Caco-2 (cell line): ENCODE results near the gene PIM1. TPM values are rescaled to one million over a fixed set of nuclear protein-coding genes. Genes with fewer than 3 reads are reported as not detected.
"Not testable (repeated sequence)": the region's sequence is repeated elsewhere in the genome, so short reads cannot be mapped to it uniquely, and the experiment has no call there.

Experiments used
- BruUV-seq: library from RNA; stranded (reverse); fragments of 400-500 nt; replicated peaks from 2 replicates; lab custom pipeline; 2021; lab: Mats Ljungman, UMichigan
- CTCF ChIA-PET: fragments of 300-600 bp; sonication (Branson Sonifier 250); formaldehyde crosslinking; loops from one replicate; lab custom pipeline; 2022; ENCODE audit warnings: antibody characterized with exemption; lab: Charles Lee
- POLR2A ChIA-PET: fragments of 300-600 bp; sonication (Branson Sonifier 250); formaldehyde crosslinking; loops from one replicate; lab custom pipeline; 2022; ENCODE audit warnings: antibody characterized with exemption; lab: Charles Lee
- DNase-seq, 2 experiments: peaks; one replicate each; pipeline versions ENCODE4 v3.0.0 to v3.0.0-alpha.2; 2020 to 2022
- H3K27me3 ChIP-seq: replicated peaks from 2 replicates; pipeline ENCODE4 v1.6.0; 2011; ENCODE audit warnings: low read length; ENCODE audit not compliant: control insufficient read depth, insufficient read depth
- H3K36me3 ChIP-seq: 2 replicates; pipeline ENCODE4 v1.5.1; 2011; ENCODE audit warnings: low read length; ENCODE audit not compliant: control insufficient read depth, insufficient read depth
- H3K4me1 ChIP-seq: fragments of 250-450 bp; sonication (Bioruptor Pico); 2 replicates; pipeline ENCODE4 v1.5.1; 2020; ENCODE audit warnings: mild to moderate bottlenecking
- H3K4me3 ChIP-seq: 2 replicates; pipeline ENCODE4 v1.5.1; 2011; ENCODE audit warnings: low read depth, mild to moderate bottlenecking, control low read depth, low read length
- H3K9me3 ChIP-seq: fragments of 250-450 bp; sonication (Bioruptor Pico); 2 replicates; pipeline ENCODE4 v1.5.1; 2020; ENCODE audit warnings: mild to moderate bottlenecking, moderate library complexity
- H3K27ac Mint-ChIP-seq: one replicate; pipeline ENCODE4 v1.8.0; 2022; ENCODE audit warnings: mixed read lengths; ENCODE audit not compliant: unreplicated experiment
- H3K27me3 Mint-ChIP-seq: one replicate; pipeline ENCODE4 v1.8.0; 2022; ENCODE audit warnings: mixed read lengths; ENCODE audit not compliant: insufficient read depth, unreplicated experiment
- H3K36me3 Mint-ChIP-seq: one replicate; pipeline ENCODE4 v1.8.0; 2022; ENCODE audit warnings: mild to moderate bottlenecking, mixed read lengths; ENCODE audit not compliant: insufficient read depth, unreplicated experiment
- H3K4me1 Mint-ChIP-seq: one replicate; pipeline ENCODE4 v1.8.0; 2022; ENCODE audit warnings: low read depth, mixed read lengths; ENCODE audit not compliant: unreplicated experiment
- H3K4me3 Mint-ChIP-seq: one replicate; pipeline ENCODE4 v1.8.0; 2022; ENCODE audit warnings: mild to moderate bottlenecking, moderate library complexity, mixed read lengths; ENCODE audit not compliant: unreplicated experiment
- H3K9me3 Mint-ChIP-seq: one replicate; pipeline ENCODE4 v1.8.0; 2022; ENCODE audit warnings: mixed read lengths; ENCODE audit not compliant: unreplicated experiment
- intact Hi-C: fragments of 100-400 bp; cut with micrococcal nuclease; formaldehyde crosslinking; loops from one replicate; pipeline ENCODE4 v1.10.0; 2022; ENCODE audit not compliant: unreplicated experiment
- total RNA-seq: library from RNA; stranded (reverse); gene quantifications from 2 replicates; pipeline ENCODE4 v1.2.3, GENCODE V29; 2022
- TF ChIP-seq, protein P1 (sequence below), 2 experiments: fragments of 200-600 bp in 1 of 2; IDR thresholded peaks; 1 replicate in 1 of 2; 2 replicates in 1 of 2; pipeline versions ENCODE4 v1.5.1 to v1.8.0; 2011 to 2022; ENCODE audit warnings: antibody characterized with exemption in 1 of 2, control low read depth in 1 of 2, inconsistent platforms in 1 of 2, low read depth in 1 of 2, low read length in 1 of 2, mild to moderate bottlenecking in 1 of 2, moderate library complexity in 1 of 2; ENCODE audit not compliant: insufficient read depth in 1 of 2, severe bottlenecking in 1 of 2, unreplicated experiment in 1 of 2

PIM1 gene
- total RNA-seq, 1 experiment from 2014 or later, result 48.3 TPM

DNA sequence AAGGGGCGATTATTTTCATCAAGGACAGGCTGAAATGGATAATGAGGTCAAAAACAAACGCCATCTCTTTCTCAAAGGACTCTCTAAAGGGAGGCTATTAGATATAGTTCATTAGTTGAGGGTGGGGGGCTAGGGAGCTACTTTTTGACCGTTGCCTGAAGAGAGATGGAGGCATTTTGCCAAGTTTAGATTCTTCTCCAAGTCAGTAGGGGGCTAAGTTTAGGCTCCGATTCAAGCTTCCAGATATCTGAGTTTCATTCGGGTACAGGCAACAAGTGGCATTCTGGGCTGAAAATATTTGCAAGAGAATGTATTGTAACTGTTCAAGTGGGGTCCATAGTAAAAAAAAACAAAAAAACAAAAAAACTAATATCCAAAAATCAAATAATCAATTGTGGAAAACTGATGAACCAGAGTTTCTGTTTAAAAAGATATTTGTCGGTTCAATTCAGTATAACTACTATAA is 43.4 kb upstream of the PIM1 start:
- CTCF ChIA-PET, result interaction anchor here (0.6 to 1.9 kb wide), 7 partner anchors 11 to 82 kb away, joined by 4 to 20 read pairs (median 5); no protein-coding TSS in a partner anchor
- TF ChIP-seq, protein P1, sequence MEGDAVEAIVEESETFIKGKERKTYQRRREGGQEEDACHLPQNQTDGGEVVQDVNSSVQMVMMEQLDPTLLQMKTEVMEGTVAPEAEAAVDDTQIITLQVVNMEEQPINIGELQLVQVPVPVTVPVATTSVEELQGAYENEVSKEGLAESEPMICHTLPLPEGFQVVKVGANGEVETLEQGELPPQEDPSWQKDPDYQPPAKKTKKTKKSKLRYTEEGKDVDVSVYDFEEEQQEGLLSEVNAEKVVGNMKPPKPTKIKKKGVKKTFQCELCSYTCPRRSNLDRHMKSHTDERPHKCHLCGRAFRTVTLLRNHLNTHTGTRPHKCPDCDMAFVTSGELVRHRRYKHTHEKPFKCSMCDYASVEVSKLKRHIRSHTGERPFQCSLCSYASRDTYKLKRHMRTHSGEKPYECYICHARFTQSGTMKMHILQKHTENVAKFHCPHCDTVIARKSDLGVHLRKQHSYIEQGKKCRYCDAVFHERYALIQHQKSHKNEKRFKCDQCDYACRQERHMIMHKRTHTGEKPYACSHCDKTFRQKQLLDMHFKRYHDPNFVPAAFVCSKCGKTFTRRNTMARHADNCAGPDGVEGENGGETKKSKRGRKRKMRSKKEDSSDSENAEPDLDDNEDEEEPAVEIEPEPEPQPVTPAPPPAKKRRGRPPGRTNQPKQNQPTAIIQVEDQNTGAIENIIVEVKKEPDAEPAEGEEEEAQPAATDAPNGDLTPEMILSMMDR (IDR thresholded peaks at IDR 0.05; ENCODE audit: insufficient read depth in 1 of 2, low read depth in 1 of 2, low read length in 1 of 2, severe bottlenecking in 1 of 2, unreplicated experiment in 1 of 2), result no peak
- BruUV-seq, result TSS peak; percentile 75
- H3K4me1 ChIP-seq, result peaks cover 60% of the 10 kb centered on the region
- H3K9me3 Mint-ChIP-seq, result no peaks in the 10 kb centered on the region
- peak overlapping the region; percentile 77 for H3K4me3 Mint-ChIP-seq
- no peaks in the 10 kb centered on the region for H3K27me3 ChIP-seq
- intact Hi-C loops, result no loop called here
- no peaks in the 10 kb centered on the region for H3K36me3 ChIP-seq
- DNase-seq, result no peak
- peaks cover 36% of the 10 kb centered on the region for H3K36me3 Mint-ChIP-seq
- H3K4me3 ChIP-seq, result peak overlapping the region; percentile 3
- POLR2A ChIA-PET, result interaction anchor here (0.5 to 1.7 kb wide), 10 partner anchors 10 to 421 kb away, joined by 3 to 28 read pairs (median 8); partner anchors contain the start of gene PIM1
- peak overlapping the region; percentile 97 for H3K27ac Mint-ChIP-seq
- no peaks in the 10 kb centered on the region for H3K9me3 ChIP-seq
- H3K4me1 Mint-ChIP-seq, result peaks cover 50% of the 10 kb centered on the region
- no peaks in the 10 kb centered on the region for H3K27me3 Mint-ChIP-seq

DNA sequence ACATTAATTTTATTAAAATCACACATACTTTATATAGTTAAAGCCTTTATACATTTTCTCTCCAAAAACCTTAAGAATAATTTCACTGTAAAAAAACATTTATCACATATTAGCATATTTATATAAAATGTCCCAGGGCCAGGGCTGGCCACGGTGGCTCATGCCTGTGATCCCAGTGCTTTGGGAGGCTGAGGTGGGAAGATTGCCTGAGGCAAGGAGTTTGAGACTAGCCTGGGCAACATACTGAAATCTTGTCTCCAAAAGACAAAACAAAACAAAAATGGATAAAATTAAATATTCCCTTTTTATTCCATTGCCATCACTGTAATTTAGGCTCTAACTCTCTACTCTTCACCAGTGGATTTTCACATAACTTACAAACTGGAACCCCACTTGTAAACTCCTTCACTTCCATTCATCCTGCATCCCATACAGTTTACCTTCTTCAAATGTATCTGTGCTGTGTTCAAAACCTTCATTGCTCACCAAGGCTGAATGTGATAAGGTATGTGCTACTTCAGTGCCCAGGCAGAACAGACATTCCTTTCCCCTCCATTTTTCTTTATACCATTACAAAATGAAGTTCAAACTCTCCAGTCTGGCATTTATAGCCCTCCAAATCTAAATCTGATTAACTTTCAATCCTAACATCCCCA is 42.9 kb upstream of the PIM1 start:
- Histone ChIP-seq H3K4me1 (peaks cover 65% of the 10 kb centered on the region), H3K27me3 (no peaks in the 10 kb centered on the region), H3K9me3 (no peaks in the 10 kb centered on the region), H3K36me3 (no peaks in the 10 kb centered on the region), H3K4me3 (no peak overlapping the region)
- TF ChIP-seq, protein P1 (IDR thresholded peaks at IDR 0.05; ENCODE audit: insufficient read depth in 1 of 2, low read depth in 1 of 2, low read length in 1 of 2, severe bottlenecking in 1 of 2, unreplicated experiment in 1 of 2), result no peak
- DNase-seq, result no peak
- no peaks in the 10 kb centered on the region for H3K27me3 Mint-ChIP-seq
- H3K27ac Mint-ChIP-seq, result peak overlapping the region; percentile 97
- ChIA-PET POLR2A (interaction anchor here (1.1 to 1.7 kb wide), 8 partner anchors 10 to 44 kb away, joined by 5 to 28 read pairs (median 8); no protein-coding TSS in a partner anchor), CTCF (interaction anchor here (1.1 to 1.7 kb wide), 4 partner anchors 10 to 109 kb away, joined by 4 to 13 read pairs (median 8); partner anchors contain the start of gene PIM1)
- no TSS peak for BruUV-seq
- H3K9me3 Mint-ChIP-seq, result no peaks in the 10 kb centered on the region
- H3K4me1 Mint-ChIP-seq, result peaks cover 50% of the 10 kb centered on the region
- H3K4me3 Mint-ChIP-seq, result peak overlapping the region; percentile 77
- H3K36me3 Mint-ChIP-seq, result peaks cover 39% of the 10 kb centered on the region
- intact Hi-C loops, result no loop called here

DNA sequence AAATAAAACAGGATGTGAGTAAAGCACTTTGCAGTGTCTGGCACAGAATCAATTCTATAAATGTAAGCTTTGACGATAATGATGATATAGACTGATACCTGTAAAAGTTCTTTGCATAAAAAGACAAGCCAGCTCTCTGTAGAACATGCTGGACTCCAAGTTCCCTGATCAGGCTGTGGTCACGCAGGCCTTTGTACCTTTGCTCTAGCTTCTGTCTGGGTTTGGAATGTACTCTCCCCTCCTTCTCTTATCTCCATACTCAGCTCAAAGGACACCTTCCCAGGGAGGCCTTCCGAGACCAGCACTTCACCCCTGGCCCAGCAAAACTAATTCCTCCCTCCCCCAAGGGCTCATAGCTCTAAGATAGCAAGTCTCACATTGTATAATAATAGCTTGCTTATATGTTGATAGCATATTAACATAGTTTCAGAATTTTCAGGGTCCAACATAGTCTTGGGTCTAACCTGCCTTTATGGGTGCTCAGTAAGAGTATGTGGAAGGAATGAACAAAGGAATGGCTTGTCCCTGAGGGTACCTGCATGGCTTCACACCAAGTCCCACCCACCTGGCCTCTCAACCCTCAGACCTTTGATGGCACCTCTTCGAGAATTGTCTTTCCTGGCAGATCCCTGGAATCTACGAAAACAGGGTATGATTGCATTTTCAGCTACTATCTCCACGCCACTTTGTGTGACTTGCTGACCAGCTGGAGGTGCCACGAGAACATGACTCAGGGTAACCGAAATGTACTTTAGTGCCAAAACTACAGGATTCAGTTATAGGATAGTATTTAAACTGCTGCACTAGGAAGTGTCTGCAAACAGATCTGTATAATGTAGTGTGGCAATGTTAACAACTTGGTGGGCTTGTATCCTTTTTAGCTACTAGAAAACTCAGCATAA is 41.7 kb upstream of the PIM1 start:
- intact Hi-C loops, result loop anchor here (1.0 kb wide), 4 partner anchors 9 to 69 kb away; no protein-coding TSS in a partner anchor
- Mint-ChIP-seq H3K9me3 (no peaks in the 10 kb centered on the region), H3K27ac (peak overlapping the region; percentile 97), H3K4me3 (peak overlapping the region; percentile 77), H3K27me3 (no peaks in the 10 kb centered on the region), H3K36me3 (peaks cover 37% of the 10 kb centered on the region), H3K4me1 (peaks cover 50% of the 10 kb centered on the region)
- DNase-seq, result peak; percentile 82 to 88
- BruUV-seq, result TSS peak; percentile 62
- H3K4me1 ChIP-seq, result peaks cover 66% of the 10 kb centered on the region
- TF ChIP-seq, protein P1 (IDR thresholded peaks at IDR 0.05; ENCODE audit: insufficient read depth in 1 of 2, low read depth in 1 of 2, low read length in 1 of 2, severe bottlenecking in 1 of 2, unreplicated experiment in 1 of 2), result no peak
- H3K36me3 ChIP-seq, result no peaks in the 10 kb centered on the region
- POLR2A ChIA-PET, result interaction anchor here (0.6 to 1.7 kb wide), 12 partner anchors 9 to 43 kb away, joined by 3 to 27 read pairs (median 5); partner anchors contain the start of gene PIM1
- CTCF ChIA-PET, result interaction anchor here (0.7 to 1.5 kb wide), 11 partner anchors 9 to 110 kb away, joined by 3 to 13 read pairs (median 5); partner anchors contain the start of gene PIM1
- H3K9me3 ChIP-seq, result no peaks in the 10 kb centered on the region
- no peaks in the 10 kb centered on the region for H3K27me3 ChIP-seq
- no peak overlapping the region for H3K4me3 ChIP-seq

DNA sequence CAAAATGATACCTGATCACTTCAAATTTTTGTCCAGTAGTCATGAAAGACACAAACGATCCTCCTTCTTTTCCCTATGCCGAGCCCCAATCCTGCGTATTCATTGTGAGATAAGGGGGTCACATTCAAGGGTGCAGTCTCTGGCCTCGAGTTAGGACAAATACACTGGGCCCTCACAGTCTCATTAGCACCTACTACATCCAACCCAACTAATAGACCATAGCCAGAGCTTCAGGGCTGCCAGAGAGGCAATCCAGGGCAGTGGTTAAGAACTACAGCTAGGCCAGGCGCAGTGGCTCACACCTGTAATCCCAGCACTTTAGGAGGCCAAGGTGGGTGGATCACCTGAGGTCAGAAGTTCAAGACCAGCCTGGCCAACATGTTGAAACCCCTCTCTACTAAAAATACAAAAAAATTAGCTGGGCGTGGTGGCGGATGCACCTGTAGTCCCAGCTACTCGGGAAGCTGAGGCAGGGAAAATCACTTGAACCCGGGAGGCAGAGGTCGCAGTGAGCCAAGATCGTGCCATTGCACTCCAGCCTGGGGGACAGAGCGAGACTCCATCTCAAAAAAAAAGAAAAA is 41.0 kb upstream of the PIM1 start:
- H3K4me1 ChIP-seq, result peaks cover 67% of the 10 kb centered on the region
- POLR2A ChIA-PET, result interaction anchor here (0.6 to 1.7 kb wide), 4 partner anchors 8 to 18 kb away, joined by 5 to 27 read pairs (median 8); no protein-coding TSS in a partner anchor
- not testable (repeated sequence) for H3K9me3 ChIP-seq, BruUV-seq, H3K27me3 Mint-ChIP-seq, DNase-seq, H3K4me3 ChIP-seq, H3K9me3 Mint-ChIP-seq, H3K36me3 ChIP-seq, H3K27me3 ChIP-seq
- intact Hi-C loops, result loop anchor here (1.0 kb wide), 4 partner anchors 8 to 70 kb away; no protein-coding TSS in a partner anchor
- Mint-ChIP-seq H3K36me3 (peaks cover 36% of the 10 kb centered on the region), H3K4me1 (peaks cover 52% of the 10 kb centered on the region), H3K4me3 (peak overlapping the region; percentile 77), H3K27ac (peak overlapping the region; percentile 97)
- CTCF ChIA-PET, result interaction anchor here (1.3 to 1.5 kb wide), 3 partner anchors 32 to 100 kb away, joined by 3 to 7 read pairs (median 6); no protein-coding TSS in a partner anchor
